Measurements from ENCODE around the gene PBX4.
"Not testable (repeated sequence)": the region's sequence is repeated elsewhere in the genome, so short reads cannot be mapped to it uniquely, and the experiment has no call there.

Gene PBX4

GRCh38 chr19:19610376-19611202 is 7.9 kb downstream of the PBX4 start:
- no peak for DNase-seq (ENCODE audit: extremely low read depth, low read depth)
- no peak for TF ChIP-seq CTCF (IDR thresholded peaks at IDR 0.05; ENCODE audit: low read depth, low read length)

- not testable (repeated sequence) for DNase-seq (ENCODE audit: extremely low read depth, low read depth)
These were observed 11.8 kb downstream of the PBX4 start for GRCh38 chr19:19606686-19607085.

- no peak for DNase-seq (ENCODE audit: extremely low read depth, low read depth)
- TF ChIP-seq CTCF (IDR thresholded peaks at IDR 0.05; ENCODE audit: low read depth, low read length): no peak
These were observed 12.5 kb downstream of the PBX4 start for GRCh38 chr19:19606021-19606420.

- DNase-seq (ENCODE audit: extremely low read depth, low read depth): no peak
These were observed 15.7 kb downstream of the PBX4 start for GRCh38 chr19:19602713-19603324.

GRCh38 chr19:19602136-19602712 is 16.3 kb downstream of the PBX4 start:
- no peak for DNase-seq (ENCODE audit: extremely low read depth, low read depth)
- TF ChIP-seq CTCF (IDR thresholded peaks at IDR 0.05; ENCODE audit: low read depth, low read length): no peak

More at GRCh38 chr19:19602713-19603324, 15.7 kb downstream of the PBX4 start:
- no peak for TF ChIP-seq CTCF (IDR thresholded peaks at IDR 0.05; ENCODE audit: low read depth, low read length)

GRCh38 chr19:19600793-19601330 is 17.6 kb downstream of the PBX4 start:
- DNase-seq (ENCODE audit: extremely low read depth, low read depth): no peak
- no peak for TF ChIP-seq CTCF (IDR thresholded peaks at IDR 0.05; ENCODE audit: low read depth, low read length)

GRCh38 chr19:19598728-19599451 is 19.6 kb downstream of the PBX4 start:
- DNase-seq (ENCODE audit: extremely low read depth, low read depth): not testable (repeated sequence)

All from AG09319 (cell line).